Type B pancreatic cell (in vitro differentiated cells): ENCODE results near the gene WDR46. TPM values are rescaled to one million over a fixed set of nuclear protein-coding genes. Genes with fewer than 3 reads are reported as not detected.
"Not testable (repeated sequence)": the region's sequence is repeated elsewhere in the genome, so short reads cannot be mapped to it uniquely, and the experiment has no call there.

Source experiments
- DNase-seq: peaks from one replicate; pipeline ENCODE4 v3.0.0; 2021; ENCODE audit warnings: mixed read lengths; ENCODE audit not compliant: unreplicated experiment; ENCODE audit errors: extremely low spot score
- H3K27ac Mint-ChIP-seq: 2 replicates; pipeline ENCODE4 v1.8.0; 2021; ENCODE audit warnings: mild to moderate bottlenecking, mixed read lengths
- H3K27me3 Mint-ChIP-seq: 2 replicates; pipeline ENCODE4 v1.8.0; 2021; ENCODE audit warnings: mixed read lengths
- H3K36me3 Mint-ChIP-seq: 2 replicates; pipeline ENCODE4 v1.8.0; 2021; ENCODE audit warnings: mixed read lengths
- H3K4me1 Mint-ChIP-seq: one replicate; pipeline ENCODE4 v1.8.0; 2021; ENCODE audit warnings: mixed read lengths; ENCODE audit not compliant: unreplicated experiment
- H3K4me3 Mint-ChIP-seq: 2 replicates; pipeline ENCODE4 v1.8.0; 2021; ENCODE audit warnings: mild to moderate bottlenecking, mixed read lengths
- H3K9me3 Mint-ChIP-seq: 2 replicates; pipeline ENCODE4 v1.8.0; 2021; ENCODE audit warnings: mixed read lengths
- total RNA-seq: library from RNA; stranded (reverse); gene quantifications from 2 replicates; pipeline ENCODE4 v1.2.1, GENCODE V29; 2021; ENCODE audit warnings: low replicate concordance
- TF ChIP-seq, protein P1 (sequence below): fragments of 200-600 bp; sonication (generic); conservative IDR thresholded peaks from 2 replicates; pipeline ENCODE4 v1.5.0; 2021; ENCODE audit warnings: antibody characterized with exemption, mild to moderate bottlenecking

WDR46 gene
- total RNA-seq, 1 donor from 2014 or later, result 67.4 TPM

DNA sequence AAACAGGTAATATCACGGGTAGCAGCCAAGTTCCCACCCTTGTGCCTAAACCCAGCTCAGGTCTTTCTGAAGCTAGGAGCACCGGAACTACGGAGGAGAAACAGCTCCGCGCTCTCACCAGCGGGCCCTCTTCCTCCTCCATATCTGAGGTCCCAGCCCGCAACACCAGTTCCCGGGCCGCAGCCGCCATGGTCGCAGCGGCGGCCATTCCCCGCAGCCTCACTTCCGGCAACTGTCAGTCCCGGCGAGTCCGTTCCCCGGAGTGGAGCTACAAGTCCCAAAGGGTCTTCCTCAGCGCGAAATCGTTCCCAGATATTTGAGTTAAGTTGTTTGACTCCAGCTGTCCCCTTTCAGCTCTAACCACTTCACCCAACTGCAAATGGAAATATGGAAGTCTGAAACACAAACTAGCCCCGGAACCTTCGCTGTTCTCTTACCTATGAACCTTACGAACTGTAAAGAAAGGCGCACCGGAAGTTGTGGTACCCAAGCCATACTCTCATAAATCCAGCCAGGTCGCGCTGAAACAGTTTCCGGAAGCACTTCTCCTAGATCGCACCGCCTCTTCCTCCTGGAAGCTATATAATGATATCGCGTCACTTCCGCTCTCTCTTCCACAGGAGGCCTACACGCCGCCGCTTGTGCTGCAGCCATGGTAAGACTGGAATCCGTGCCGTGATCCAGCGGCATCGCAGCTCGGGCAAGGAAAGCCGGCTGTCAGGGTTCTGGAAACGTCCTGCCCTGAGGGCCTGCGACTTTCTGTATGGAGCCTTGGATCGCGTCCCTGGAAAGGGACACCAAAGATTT is 17.4 kb downstream of the WDR46 start, which contains the start of the genes RPS18 and VPS52:
Gene RPS18, plus strand, starts transcription at position 608 of the 807 bp plus-strand sequence. Its CDS starts 45 bp downstream, at position 653.
Gene VPS52, minus strand, starts transcription at position 409 of the 807 bp plus-strand sequence. Its CDS starts 201 bp downstream, at position 208.
- Mint-ChIP-seq H3K27ac (peak within 1 kb of the TSS; percentile 100), H3K27me3 (no peaks in the 10 kb centered on the region), H3K4me3 (peak within 1 kb of the TSS; percentile 98), H3K4me1 (peaks cover 45% of the 10 kb centered on the region), H3K9me3 (no peaks in the 10 kb centered on the region), H3K36me3 (peaks cover 39% of the 10 kb centered on the region)
- TF ChIP-seq, protein P1, sequence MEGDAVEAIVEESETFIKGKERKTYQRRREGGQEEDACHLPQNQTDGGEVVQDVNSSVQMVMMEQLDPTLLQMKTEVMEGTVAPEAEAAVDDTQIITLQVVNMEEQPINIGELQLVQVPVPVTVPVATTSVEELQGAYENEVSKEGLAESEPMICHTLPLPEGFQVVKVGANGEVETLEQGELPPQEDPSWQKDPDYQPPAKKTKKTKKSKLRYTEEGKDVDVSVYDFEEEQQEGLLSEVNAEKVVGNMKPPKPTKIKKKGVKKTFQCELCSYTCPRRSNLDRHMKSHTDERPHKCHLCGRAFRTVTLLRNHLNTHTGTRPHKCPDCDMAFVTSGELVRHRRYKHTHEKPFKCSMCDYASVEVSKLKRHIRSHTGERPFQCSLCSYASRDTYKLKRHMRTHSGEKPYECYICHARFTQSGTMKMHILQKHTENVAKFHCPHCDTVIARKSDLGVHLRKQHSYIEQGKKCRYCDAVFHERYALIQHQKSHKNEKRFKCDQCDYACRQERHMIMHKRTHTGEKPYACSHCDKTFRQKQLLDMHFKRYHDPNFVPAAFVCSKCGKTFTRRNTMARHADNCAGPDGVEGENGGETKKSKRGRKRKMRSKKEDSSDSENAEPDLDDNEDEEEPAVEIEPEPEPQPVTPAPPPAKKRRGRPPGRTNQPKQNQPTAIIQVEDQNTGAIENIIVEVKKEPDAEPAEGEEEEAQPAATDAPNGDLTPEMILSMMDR, result no peak
- DNase-seq, result peak; percentile 87

GRCh38 chr6:33271117-33271467 is 17.9 kb downstream of the WDR46 start:
- H3K27ac Mint-ChIP-seq, result peak overlapping the region; percentile 100
- H3K36me3 Mint-ChIP-seq, result peaks cover 38% of the 10 kb centered on the region
- no peaks in the 10 kb centered on the region for H3K9me3 Mint-ChIP-seq
- peak overlapping the region; percentile 98 for H3K4me3 Mint-ChIP-seq
- TF ChIP-seq, protein P1, result peak; percentile 41
- H3K27me3 Mint-ChIP-seq, result no peaks in the 10 kb centered on the region
- peaks cover 40% of the 10 kb centered on the region for H3K4me1 Mint-ChIP-seq
- DNase-seq, result no peak

DNA sequence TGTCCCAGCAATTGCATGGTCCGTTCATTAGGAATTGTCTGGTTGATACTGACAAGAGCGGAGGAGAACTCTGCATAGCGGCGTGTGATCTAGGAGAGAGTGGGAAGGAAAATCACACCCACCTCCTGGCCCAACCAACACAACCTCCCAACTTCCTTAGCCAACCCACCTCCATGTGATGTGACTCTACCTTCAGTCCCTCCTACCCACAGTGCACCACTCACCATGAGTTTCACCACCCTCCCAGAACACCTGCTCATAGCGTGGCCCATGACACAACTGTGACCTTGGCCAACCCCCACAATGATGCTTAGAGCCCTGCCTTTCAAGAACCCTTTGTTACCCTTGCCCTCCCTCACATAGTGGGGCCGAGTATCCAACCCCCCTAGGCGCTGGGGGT is 25.0 kb downstream of the WDR46 start:
- H3K27me3 Mint-ChIP-seq, result no peaks in the 10 kb centered on the region
- no peak for DNase-seq
- H3K36me3 Mint-ChIP-seq, result peaks cover 26% of the 10 kb centered on the region
- no peaks in the 10 kb centered on the region for H3K9me3 Mint-ChIP-seq
- no peak overlapping the region for H3K4me3 Mint-ChIP-seq
- H3K4me1 Mint-ChIP-seq, result no peaks in the 10 kb centered on the region
- TF ChIP-seq, protein P1, result no peak
- no peak overlapping the region for H3K27ac Mint-ChIP-seq

DNA sequence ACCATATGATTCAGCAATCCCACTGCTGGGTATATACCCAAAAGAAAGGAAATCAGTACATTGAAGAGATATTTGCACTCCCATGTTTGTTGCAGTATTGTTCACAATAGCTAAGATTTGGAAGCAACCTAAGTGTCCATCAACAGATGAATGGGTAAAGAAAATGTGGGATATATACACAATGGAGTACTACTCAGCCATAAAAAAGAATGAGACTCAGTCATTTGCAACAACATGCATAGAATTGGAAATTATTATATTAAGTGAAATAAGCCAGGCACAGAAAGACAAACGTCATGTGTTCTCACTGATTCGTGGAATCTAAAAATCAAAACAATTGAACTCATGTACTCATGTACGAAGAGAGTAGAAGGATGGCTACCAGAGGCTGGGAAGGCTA is 26.5 kb downstream of the WDR46 start:
- not testable (repeated sequence) for DNase-seq, H3K9me3 Mint-ChIP-seq, H3K4me1 Mint-ChIP-seq, H3K27me3 Mint-ChIP-seq, H3K4me3 Mint-ChIP-seq, H3K27ac Mint-ChIP-seq
- H3K36me3 Mint-ChIP-seq, result peaks cover 21% of the 10 kb centered on the region

GRCh38 chr6:33259032-33259431 is 30.0 kb downstream of the WDR46 start:
- Mint-ChIP-seq H3K4me3 (no peak overlapping the region), H3K9me3 (no peaks in the 10 kb centered on the region), H3K27me3 (no peaks in the 10 kb centered on the region), H3K4me1 (no peaks in the 10 kb centered on the region), H3K27ac (no peak overlapping the region), H3K36me3 (peaks cover 18% of the 10 kb centered on the region)
- TF ChIP-seq, protein P1, result no peak
- DNase-seq, result no peak

- DNase-seq, result no peak
- no peak overlapping the region for H3K27ac Mint-ChIP-seq
- H3K4me3 Mint-ChIP-seq, result no peak overlapping the region
- no peaks in the 10 kb centered on the region for H3K9me3 Mint-ChIP-seq
- peaks cover 19% of the 10 kb centered on the region for H3K36me3 Mint-ChIP-seq
- H3K4me1 Mint-ChIP-seq, result peaks cover 21% of the 10 kb centered on the region
- H3K27me3 Mint-ChIP-seq, result no peaks in the 10 kb centered on the region
- TF ChIP-seq, protein P1, result no peak
Measured at GRCh38 chr6:33254591-33254990, 34.4 kb downstream of the WDR46 start.
